ENCODE data around the gene FNBP1.
"Not testable (repeated sequence)": the region's sequence is repeated elsewhere in the genome, so short reads cannot be mapped to it uniquely, and the experiment has no call there.

The FNBP1 gene

GRCh38 chr9:129910628-129911567 is 132.1 kb downstream of the FNBP1 start:
- no peak for FAIRE-seq

- FAIRE-seq = no peak
These were observed 133.1 kb downstream of the FNBP1 start for GRCh38 chr9:129909851-129910250.

- FAIRE-seq = no peak
These were observed 134.1 kb downstream of the FNBP1 start for GRCh38 chr9:129908906-129909305.

GRCh38 chr9:129907201-129907600 is 135.8 kb downstream of the FNBP1 start:
- no peak for FAIRE-seq

GRCh38 chr9:129906298-129906697 is 136.7 kb downstream of the FNBP1 start:
- no peak for FAIRE-seq

- FAIRE-seq = no peak
These were observed 138.3 kb downstream of the FNBP1 start for GRCh38 chr9:129904734-129905133.

GRCh38 chr9:129902740-129903134 is 140.3 kb downstream of the FNBP1 start:
- no peak for FAIRE-seq

- FAIRE-seq = no peak
These were observed 140.8 kb downstream of the FNBP1 start for GRCh38 chr9:129901993-129902739.

- no peak for FAIRE-seq
These were observed 142.5 kb downstream of the FNBP1 start for GRCh38 chr9:129900263-129901027.

GRCh38 chr9:129899620-129900019 is 143.4 kb downstream of the FNBP1 start:
- no peak for FAIRE-seq

- no peak for FAIRE-seq
These were observed 144.8 kb downstream of the FNBP1 start for GRCh38 chr9:129898185-129898584.

GRCh38 chr9:129897263-129897662 is 145.7 kb downstream of the FNBP1 start:
- no peak for FAIRE-seq

GRCh38 chr9:129895376-129896268 is 147.4 kb downstream of the FNBP1 start:
- no peak for FAIRE-seq

GRCh38 chr9:129894120-129894823 is 148.7 kb downstream of the FNBP1 start:
- no peak for FAIRE-seq

- FAIRE-seq = no peak
These were observed 151.4 kb downstream of the FNBP1 start for GRCh38 chr9:129891569-129891968.

- FAIRE-seq = not testable (repeated sequence)
These were observed 152.2 kb downstream of the FNBP1 start for GRCh38 chr9:129890718-129891299.

GRCh38 chr9:129889941-129890717 is 152.9 kb downstream of the FNBP1 start:
- FAIRE-seq = no peak

- FAIRE-seq = no peak
These were observed 153.7 kb downstream of the FNBP1 start for GRCh38 chr9:129889122-129889940.

All from islet of Langerhans (tissue), 1 donor.